Subcutaneous adipose tissue (tissue), 4 donors: ENCODE measurements around the gene PPARD. TPM values are rescaled to one million over a fixed set of nuclear protein-coding genes. Genes with fewer than 3 reads are reported as not detected.

ENCODE experiments used
- CTCF ChIP-seq: fragments of 450-650 bp; IDR thresholded peaks from one replicate; pipeline ENCODE4 v1.5.1; 2016; ENCODE audit warnings: low read depth, mild to moderate bottlenecking, control low read depth, antibody characterized with exemption, moderate library complexity
- total RNA-seq, 4 donors: library from RNA; depleted of rRNA; stranded (reverse); fragments of >200 nt; gene quantifications; one replicate each; pipeline ENCODE4 v1.1.0, GENCODE V29; 2016

The PPARD gene
- total RNA-seq, 4 donors from 2014 or later, result 6.1 to 17.3 (median 7.0) TPM

GRCh38 chr6:35426074-35426473, 83.7 kb downstream of the PPARD start:
- no peak for TF ChIP-seq CTCF

- no peak for TF ChIP-seq CTCF
These were observed 85.1 kb downstream of the PPARD start for GRCh38 chr6:35427435-35427834.

- TF ChIP-seq CTCF, result no peak
These were observed 85.5 kb downstream of the PPARD start for GRCh38 chr6:35427851-35428321.

GRCh38 chr6:35428421-35429149, 86.2 kb downstream of the PPARD start:
- TF ChIP-seq CTCF, result no peak

GRCh38 chr6:35429463-35429862, 87.1 kb downstream of the PPARD start:
- no peak for TF ChIP-seq CTCF

- TF ChIP-seq CTCF, result no peak
These were observed 89.9 kb downstream of the PPARD start for GRCh38 chr6:35432291-35432690.

- TF ChIP-seq CTCF, result no peak
These were observed 92.9 kb downstream of the PPARD start for GRCh38 chr6:35435074-35435837.
